Measurements from ENCODE around the gene NENF. TPM values are rescaled to one million over a fixed set of nuclear protein-coding genes. Genes with fewer than 3 reads are reported as not detected.
A peak's percentile ranks its signal among the peaks of the same experiment; 100 is the strongest.

NENF gene
- total RNA-seq, 2 donors from 2014 or later, result 85.4 to 89.7 TPM

DNA sequence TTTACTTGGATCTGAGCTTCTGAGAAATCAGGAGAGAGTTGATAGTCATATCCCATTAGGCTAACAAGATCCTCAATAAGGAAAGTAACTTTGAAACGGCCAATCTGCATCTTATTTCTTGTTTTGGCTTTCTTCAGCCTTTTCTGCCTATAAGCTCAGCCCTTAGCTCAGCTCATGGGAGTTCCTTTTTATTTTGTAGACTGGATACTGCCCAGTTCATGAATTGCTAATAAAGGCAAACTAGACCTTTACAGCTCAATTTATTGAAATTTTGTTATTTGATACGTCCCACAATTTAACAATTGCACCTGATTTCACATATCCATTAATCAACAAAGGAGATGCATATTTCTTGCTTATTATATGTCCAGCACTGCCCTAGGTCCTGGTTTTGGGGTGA is 22.7 kb downstream of the NENF start:
- Histone ChIP-seq H3K4me1 (peaks cover 7% of the 10 kb centered on the region), H3K27ac (no peak overlapping the region), H3K36me3 (replicated peaks in 1 of 2; ENCODE audit: insufficient read depth in 1 of 2, low read depth in 2 of 2) (no peaks in the 10 kb centered on the region), H3K9me3 (no peaks in the 10 kb centered on the region), H3K4me3 (no peak overlapping the region), H3K27me3 (no peaks in the 10 kb centered on the region)
- WGBS, 2 donors, result 75 to 89% methylated on average over 2 of the region's 2 CpGs
- ATAC-seq (no peak), DNase-seq (no peak)
- intact Hi-C loops (cut with DNase I), result loop anchor here (5.0 kb wide), 1 partner anchor 383 kb away; no protein-coding TSS in a partner anchor
- TF ChIP-seq CTCF (IDR thresholded peaks at IDR 0.05), result no peak
- no peak for TF ChIP-seq POLR2A (IDR thresholded peaks at IDR 0.05)

- Histone ChIP-seq H3K27me3 (no peaks in the 10 kb centered on the region), H3K36me3 (replicated peaks in 1 of 2; ENCODE audit: insufficient read depth in 1 of 2, low read depth in 2 of 2) (no peaks in the 10 kb centered on the region), H3K4me3 (no peak overlapping the region), H3K27ac (no peak overlapping the region), H3K9me3 (no peaks in the 10 kb centered on the region), H3K4me1 (peaks cover 7% of the 10 kb centered on the region)
- peak; percentile 92 to 98 (median 93) for TF ChIP-seq CTCF (IDR thresholded peaks at IDR 0.05)
- TF ChIP-seq POLR2A (IDR thresholded peaks at IDR 0.05), result no peak
- intact Hi-C loops (cut with DNase I), result loop anchor here (5.0 kb wide), 1 partner anchor 384 kb away; no protein-coding TSS in a partner anchor
- peak; percentile 89 for ATAC-seq
- WGBS, 2 donors, result 24 to 45% methylated on average over 6 to 10 of the region's 10 CpGs
- peak; percentile 85 to 91 (median 87) for DNase-seq
Measured at GRCh38 chr1:212455803-212456528, 23.2 kb downstream of the NENF start.

- Histone ChIP-seq H3K36me3 (replicated peaks in 1 of 2; ENCODE audit: insufficient read depth in 1 of 2, low read depth in 2 of 2) (no peaks in the 10 kb centered on the region), H3K4me3 (no peak overlapping the region), H3K27me3 (no peaks in the 10 kb centered on the region), H3K9me3 (no peaks in the 10 kb centered on the region), H3K4me1 (peaks cover 7% of the 10 kb centered on the region), H3K27ac (no peak overlapping the region)
- DNase-seq, result peak in 3 of 4 donors; percentile 35 to 38 (median 37)
- TF ChIP-seq POLR2A (IDR thresholded peaks at IDR 0.05) (no peak), CTCF (IDR thresholded peaks at IDR 0.05) (peak in 6 of 7 experiments; percentile 9 to 31 (median 23))
- no peak for ATAC-seq
- whole genome bisulfite sequencing, 2 donors, result 50 to 59% methylated on average over 8 of the region's 8 CpGs
- intact Hi-C loops (cut with DNase I), result loop anchor here (5.0 kb wide), 1 partner anchor 386 kb away; no protein-coding TSS in a partner anchor
Measured at GRCh38 chr1:212457740-212458338, 25.1 kb downstream of the NENF start.

GRCh38 chr1:212458817-212459216 is 26.1 kb downstream of the NENF start:
- no peaks in the 10 kb centered on the region for H3K27me3 ChIP-seq
- H3K27ac ChIP-seq, result no peak overlapping the region
- DNase-seq (no peak), ATAC-seq (no peak)
- no peak overlapping the region for H3K4me3 ChIP-seq
- WGBS, 2 donors, result 39 to 84% methylated on average over 1 of the region's 1 CpG
- peaks cover 7% of the 10 kb centered on the region for H3K4me1 ChIP-seq
- no peaks in the 10 kb centered on the region for H3K36me3 ChIP-seq (replicated peaks in 1 of 2; ENCODE audit: insufficient read depth in 1 of 2, low read depth in 2 of 2)
- H3K9me3 ChIP-seq, result no peaks in the 10 kb centered on the region
- intact Hi-C loops (cut with DNase I), result loop anchor here (5.0 kb wide), 1 partner anchor 387 kb away; no protein-coding TSS in a partner anchor
- no peak for TF ChIP-seq POLR2A (IDR thresholded peaks at IDR 0.05)
- TF ChIP-seq CTCF (IDR thresholded peaks at IDR 0.05), result no peak
